GM21529 (cell line): ENCODE results near the gene FAM240A.

Source experiments
- ATAC-seq: cut with Tn5 transposase; IDR thresholded peaks from one replicate; pipeline ENCODE4 v1.9.1; 2021; ENCODE audit not compliant: unreplicated experiment

FAM240A gene

GRCh38 chr3:46673151-46674030 lies 61.1 kb downstream of the FAM240A start:
- no peak for ATAC-seq

DNA sequence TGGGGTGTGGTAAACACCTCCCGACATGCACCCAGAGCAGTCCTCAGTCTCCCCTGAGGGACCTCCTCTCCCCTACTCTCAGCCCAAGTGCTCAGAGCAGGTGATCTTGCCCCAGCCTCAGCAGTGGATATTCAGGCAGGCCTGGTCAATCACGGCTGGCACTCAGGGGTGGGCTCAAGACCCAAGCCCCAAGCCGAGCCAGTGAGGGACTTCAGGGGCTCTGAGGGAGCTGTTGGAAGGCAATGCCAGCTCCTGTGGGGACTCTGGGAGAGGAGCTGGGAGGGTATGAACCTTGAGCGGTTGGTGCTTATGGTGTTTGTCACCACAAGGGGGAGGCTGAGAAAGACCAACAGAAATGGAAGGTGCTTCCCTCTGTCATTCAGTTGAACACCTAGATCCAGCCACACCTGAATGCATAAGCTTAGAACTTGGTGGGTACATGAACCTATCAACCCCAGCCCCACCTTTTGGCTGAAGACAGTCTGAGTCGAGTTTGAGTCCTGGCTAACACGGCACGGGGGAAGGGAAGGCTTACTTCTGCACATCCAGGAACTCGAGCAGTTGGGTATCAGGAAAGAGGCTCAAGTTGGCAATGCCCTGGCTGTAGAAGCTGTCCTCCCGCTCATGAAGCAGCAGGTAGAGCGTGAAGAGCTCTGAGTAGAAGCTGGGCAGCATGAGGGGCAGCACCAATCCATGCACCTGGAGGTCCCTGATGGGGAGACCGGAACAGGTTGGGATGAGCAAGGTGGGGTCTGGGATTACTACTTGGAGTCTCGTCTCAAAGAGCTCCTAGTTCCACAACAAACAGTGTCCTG lies 61.9 kb downstream of the FAM240A start:
- no peak for ATAC-seq

DNA sequence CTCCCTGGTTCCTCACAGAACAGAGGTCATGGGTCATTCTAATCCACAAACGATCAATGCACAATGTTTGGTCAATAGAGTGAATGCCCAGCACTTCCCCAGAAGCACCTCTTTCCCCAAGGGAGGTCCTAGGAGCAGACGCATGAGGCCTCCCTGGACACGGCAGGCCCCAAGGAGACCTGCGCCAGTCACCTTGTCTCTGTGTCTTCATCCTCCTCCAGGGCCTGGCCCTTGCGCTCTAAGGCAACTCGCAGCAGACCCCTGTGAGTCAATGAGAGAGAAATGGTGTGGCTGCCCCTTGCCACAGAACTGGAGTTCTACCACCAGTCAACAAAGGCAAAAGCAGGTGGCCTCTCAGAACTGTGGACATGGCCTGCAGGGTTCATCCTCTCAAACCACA lies 63.1 kb downstream of the FAM240A start:
- ATAC-seq: no peak
